ENCODE results near the gene PON2.

GRCh38 chr7:95394370-95394769 is 40.5 kb downstream of the PON2 start:
- TF ChIP-seq CTCF (IDR thresholded peaks at IDR 0.05; ENCODE audit: insufficient read depth, low read depth, low read length) (no peak), EZH2 (IDR thresholded peaks at IDR 0.05; ENCODE audit: insufficient read depth, low read length) (no peak)

Measured in astrocyte (in vitro differentiated cells and primary cell).